Neutrophil (primary cell): ENCODE data around the gene CTSA.

ENCODE experiments used
- H3K27ac ChIP-seq: fragments of 200-600 bp; sonication (generic); 2 replicates; pipeline ENCODE4 v1.5.1; 2016; ENCODE audit warnings: mild to moderate bottlenecking, moderate library complexity
- H3K27me3 ChIP-seq: fragments of 200-600 bp; sonication (generic); 2 replicates; pipeline ENCODE4 v1.6.0; 2016; ENCODE audit warnings: mild to moderate bottlenecking
- H3K36me3 ChIP-seq: fragments of 200-600 bp; sonication (generic); 2 replicates; pipeline ENCODE4 v1.5.1; 2017
- H3K4me1 ChIP-seq, 2 experiments: fragments of 200-600 bp in 1 of 2; sonication (generic) in 1 of 2; 1 replicate in 1 of 2; 2 replicates in 1 of 2; pipeline versions ENCODE4 v1.5.1 to v1.6.1; 2013 to 2016; ENCODE audit warnings: low read depth in 1 of 2, low read length in 1 of 2, mild to moderate bottlenecking in 1 of 2, moderate library complexity in 1 of 2; ENCODE audit not compliant: control insufficient read depth in 1 of 2, insufficient read depth in 1 of 2
- H3K4me3 ChIP-seq, 2 experiments: fragments of 200-600 bp in 1 of 2; sonication (generic) in 1 of 2; 1 replicate in 1 of 2; 2 replicates in 1 of 2; pipeline ENCODE4 v1.5.1; 2013 to 2016; ENCODE audit warnings: low read depth in 1 of 2, low read length in 1 of 2, mild to moderate bottlenecking in 1 of 2, moderate library complexity in 1 of 2
- H3K9me3 ChIP-seq: fragments of 200-600 bp; sonication (generic); 2 replicates; pipeline ENCODE4 v1.5.1; 2016
- CTCF ChIP-seq: fragments of 200-600 bp; sonication (generic); IDR thresholded peaks from 2 replicates; pipeline ENCODE4 v1.5.1; 2016; ENCODE audit warnings: antibody characterized with exemption

Gene CTSA

GRCh38 chr20:45860560-45861220 is 30.4 kb upstream of the CTSA start:
- Histone ChIP-seq H3K4me1 (peaks cover 22 to 23% of the 10 kb centered on the region in 2 experiments), H3K4me3 (no peak overlapping the region), H3K9me3 (no peaks in the 10 kb centered on the region), H3K36me3 (no peaks in the 10 kb centered on the region), H3K27ac (no peak overlapping the region), H3K27me3 (no peaks in the 10 kb centered on the region)
- TF ChIP-seq CTCF = no peak

GRCh38 chr20:45861221-45862075 is 29.7 kb upstream of the CTSA start:
- Histone ChIP-seq H3K27ac (no peak overlapping the region), H3K4me3 (no peak overlapping the region), H3K4me1 (peaks cover 14 to 16% of the 10 kb centered on the region in 2 experiments), H3K9me3 (no peaks in the 10 kb centered on the region), H3K36me3 (no peaks in the 10 kb centered on the region), H3K27me3 (no peaks in the 10 kb centered on the region)
- no peak for TF ChIP-seq CTCF

- Histone ChIP-seq H3K9me3 (no peaks in the 10 kb centered on the region), H3K27ac (no peak overlapping the region), H3K4me1 (no peaks in the 10 kb centered on the region), H3K27me3 (no peaks in the 10 kb centered on the region), H3K4me3 (no peak overlapping the region), H3K36me3 (no peaks in the 10 kb centered on the region)
- no peak for TF ChIP-seq CTCF
These were observed 27.3 kb upstream of the CTSA start for GRCh38 chr20:45863543-45864470.

GRCh38 chr20:45866454-45866853 is 24.7 kb upstream of the CTSA start:
- H3K36me3 ChIP-seq = no peaks in the 10 kb centered on the region
- H3K27me3 ChIP-seq = no peaks in the 10 kb centered on the region
- no peak for TF ChIP-seq CTCF
- no peaks in the 10 kb centered on the region for H3K4me1 ChIP-seq
- no peaks in the 10 kb centered on the region for H3K9me3 ChIP-seq
- no peak overlapping the region for H3K27ac ChIP-seq
- no peak overlapping the region for H3K4me3 ChIP-seq

- Histone ChIP-seq H3K9me3 (no peaks in the 10 kb centered on the region), H3K4me3 (no peak overlapping the region), H3K4me1 (no peaks in the 10 kb centered on the region), H3K27me3 (no peaks in the 10 kb centered on the region), H3K36me3 (no peaks in the 10 kb centered on the region), H3K27ac (no peak overlapping the region)
- TF ChIP-seq CTCF = no peak
These were observed 23.9 kb upstream of the CTSA start for GRCh38 chr20:45867136-45867818.
